ENCODE results near the gene WFDC5.

GRCh38 chr20:45096781-45097180, 18.2 kb downstream of the WFDC5 start:
- no peak for TF ChIP-seq CTCF (conservative IDR thresholded peaks at IDR 0.05; ENCODE audit: low read length)
- no peak for TF ChIP-seq EZH2phosphoT487 (IDR thresholded peaks at IDR 0.05; ENCODE audit: borderline replicate concordance, low read depth, low read length)
